Chondrocyte (in vitro differentiated cells): ENCODE measurements around the gene PLXNA2. TPM values are rescaled to one million over a fixed set of nuclear protein-coding genes. Genes with fewer than 3 reads are reported as not detected.

Experiments
- DNase-seq: peaks from one replicate; pipeline ENCODE4 v3.0.0; 2021; ENCODE audit warnings: mixed read lengths, low spot score
- H3K27ac Mint-ChIP-seq: one replicate; pipeline ENCODE4 v1.8.0; 2021; ENCODE audit warnings: mild to moderate bottlenecking, moderate library complexity, mixed read lengths; ENCODE audit not compliant: unreplicated experiment
- H3K27me3 Mint-ChIP-seq: 2 replicates; pipeline ENCODE4 v1.8.0; 2021; ENCODE audit warnings: low read depth, mixed read lengths
- H3K36me3 Mint-ChIP-seq: 2 replicates; pipeline ENCODE4 v1.8.0; 2021; ENCODE audit warnings: low read depth, mixed read lengths
- H3K4me1 Mint-ChIP-seq: 2 replicates; pipeline ENCODE4 v1.8.0; 2021; ENCODE audit warnings: low read depth, mild to moderate bottlenecking, mixed read lengths
- H3K4me3 Mint-ChIP-seq: one replicate; pipeline ENCODE4 v1.8.0; 2021; ENCODE audit warnings: mild to moderate bottlenecking, moderate library complexity, mixed read lengths; ENCODE audit not compliant: unreplicated experiment
- H3K9me3 Mint-ChIP-seq: 2 replicates; pipeline ENCODE4 v1.8.0; 2021; ENCODE audit warnings: low read depth, mixed read lengths
- total RNA-seq: library from RNA; stranded (reverse); gene quantifications from 3 replicates; pipeline ENCODE4 v1.2.1, GENCODE V29; 2021
- TF ChIP-seq, protein P1 (sequence below): fragments of 200-600 bp; sonication (generic); IDR thresholded peaks from 2 replicates; pipeline ENCODE4 v1.5.0; 2021; ENCODE audit warnings: antibody characterized with exemption, mild to moderate bottlenecking, moderate library complexity

The PLXNA2 gene
- total RNA-seq, 1 donor from 2014 or later = 22.0 TPM

DNA sequence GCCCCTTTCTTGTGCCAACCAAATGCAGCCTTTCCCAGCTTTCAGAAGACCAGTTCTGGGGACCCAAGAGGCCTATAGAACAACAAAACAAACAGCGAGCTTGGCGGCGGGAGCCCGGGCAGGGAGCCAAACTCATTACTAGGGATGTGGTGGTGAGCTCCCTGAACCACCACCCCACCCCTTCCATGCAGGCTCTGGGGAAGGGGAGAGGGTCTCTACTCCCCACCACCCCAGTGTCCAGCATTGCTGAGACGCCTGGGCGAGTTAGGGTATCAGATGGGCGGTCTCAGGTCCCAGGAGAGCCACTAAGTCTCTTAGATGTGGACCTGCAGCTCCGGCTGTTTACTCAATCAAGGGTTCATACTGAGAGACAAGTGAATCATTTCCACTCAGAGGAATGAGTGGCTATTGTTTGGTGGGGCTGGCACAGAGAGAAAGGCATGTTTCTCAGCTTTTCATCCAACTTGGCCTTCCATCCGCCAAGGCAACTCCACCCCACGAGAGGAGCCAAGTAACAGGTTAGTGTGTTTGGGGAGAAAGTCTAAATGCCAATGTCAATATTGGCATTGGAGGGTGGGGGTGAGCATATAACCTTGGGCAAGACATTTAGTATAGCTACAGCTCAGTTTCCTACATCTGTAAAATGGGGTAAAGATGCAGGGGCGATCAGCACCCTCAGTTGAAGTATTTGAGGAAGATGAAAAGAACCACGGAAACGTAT, 40.9 kb downstream of the PLXNA2 start:
- H3K4me1 Mint-ChIP-seq = peaks cover 31% of the 10 kb centered on the region
- TF ChIP-seq, protein P1, sequence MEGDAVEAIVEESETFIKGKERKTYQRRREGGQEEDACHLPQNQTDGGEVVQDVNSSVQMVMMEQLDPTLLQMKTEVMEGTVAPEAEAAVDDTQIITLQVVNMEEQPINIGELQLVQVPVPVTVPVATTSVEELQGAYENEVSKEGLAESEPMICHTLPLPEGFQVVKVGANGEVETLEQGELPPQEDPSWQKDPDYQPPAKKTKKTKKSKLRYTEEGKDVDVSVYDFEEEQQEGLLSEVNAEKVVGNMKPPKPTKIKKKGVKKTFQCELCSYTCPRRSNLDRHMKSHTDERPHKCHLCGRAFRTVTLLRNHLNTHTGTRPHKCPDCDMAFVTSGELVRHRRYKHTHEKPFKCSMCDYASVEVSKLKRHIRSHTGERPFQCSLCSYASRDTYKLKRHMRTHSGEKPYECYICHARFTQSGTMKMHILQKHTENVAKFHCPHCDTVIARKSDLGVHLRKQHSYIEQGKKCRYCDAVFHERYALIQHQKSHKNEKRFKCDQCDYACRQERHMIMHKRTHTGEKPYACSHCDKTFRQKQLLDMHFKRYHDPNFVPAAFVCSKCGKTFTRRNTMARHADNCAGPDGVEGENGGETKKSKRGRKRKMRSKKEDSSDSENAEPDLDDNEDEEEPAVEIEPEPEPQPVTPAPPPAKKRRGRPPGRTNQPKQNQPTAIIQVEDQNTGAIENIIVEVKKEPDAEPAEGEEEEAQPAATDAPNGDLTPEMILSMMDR = no peak
- DNase-seq = no peak
- no peaks in the 10 kb centered on the region for H3K9me3 Mint-ChIP-seq
- no peaks in the 10 kb centered on the region for H3K27me3 Mint-ChIP-seq
- peaks cover 3% of the 10 kb centered on the region for H3K36me3 Mint-ChIP-seq
- H3K27ac Mint-ChIP-seq = no peak overlapping the region
- peak overlapping the region; percentile 17 for H3K4me3 Mint-ChIP-seq

DNA sequence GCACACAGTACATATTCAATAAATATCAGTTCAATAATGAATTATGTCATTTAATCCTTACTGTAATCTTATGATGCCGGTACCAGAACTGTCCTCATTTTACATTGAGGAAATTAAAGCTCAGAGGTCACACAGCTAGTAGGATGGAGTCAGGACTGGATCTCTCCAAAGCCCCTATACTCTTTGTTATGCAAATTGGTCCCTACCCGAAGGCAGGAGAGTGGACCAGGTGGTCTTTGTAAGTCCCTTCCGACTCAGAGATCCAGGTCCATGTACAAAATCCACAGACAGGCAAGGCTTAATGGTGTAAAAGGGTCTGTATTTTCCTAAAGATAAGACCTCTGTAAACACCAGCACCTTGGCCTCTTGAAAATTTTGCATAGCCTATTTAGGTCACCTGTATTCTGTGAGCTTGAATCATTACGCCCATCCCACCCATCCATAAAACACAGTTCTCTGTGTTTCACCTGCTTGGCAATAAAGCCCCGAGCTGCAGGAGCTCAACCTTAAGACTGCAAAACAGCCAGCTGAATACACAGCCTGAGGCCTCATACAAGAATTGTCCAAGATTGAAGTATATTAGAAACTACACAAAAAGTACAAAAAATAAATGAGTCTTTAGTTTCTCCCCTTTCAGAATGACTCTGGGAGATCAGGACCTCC, 41.7 kb downstream of the PLXNA2 start:
- TF ChIP-seq, protein P1 = no peak
- Mint-ChIP-seq H3K36me3 (peaks cover 3% of the 10 kb centered on the region), H3K27ac (no peak overlapping the region), H3K27me3 (no peaks in the 10 kb centered on the region), H3K9me3 (no peaks in the 10 kb centered on the region), H3K4me3 (no peak overlapping the region), H3K4me1 (peaks cover 23% of the 10 kb centered on the region)
- DNase-seq = no peak

DNA sequence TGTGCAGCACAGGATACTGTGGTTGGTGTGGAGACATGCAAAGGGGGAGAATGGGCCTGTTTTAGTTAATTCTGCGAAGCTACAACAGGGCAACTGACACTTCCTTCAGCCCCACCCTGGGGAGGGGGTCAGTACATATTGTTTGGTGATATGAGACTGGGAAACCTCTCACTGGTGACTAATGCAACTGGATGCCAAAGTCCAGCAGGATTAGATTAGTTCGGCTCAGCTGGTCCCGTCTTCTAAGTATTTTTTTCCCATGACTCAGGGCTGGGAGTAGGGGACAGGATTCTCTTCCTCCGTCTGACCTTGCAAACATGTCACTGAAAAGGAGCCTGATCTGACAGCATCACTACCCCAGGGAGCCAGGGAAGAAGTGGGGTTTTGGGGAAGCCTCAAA, 43.0 kb downstream of the PLXNA2 start:
- H3K27ac Mint-ChIP-seq = peak overlapping the region; percentile 86
- H3K27me3 Mint-ChIP-seq = no peaks in the 10 kb centered on the region
- peaks cover 8% of the 10 kb centered on the region for H3K36me3 Mint-ChIP-seq
- DNase-seq = no peak
- H3K4me1 Mint-ChIP-seq = peaks cover 16% of the 10 kb centered on the region
- peak overlapping the region; percentile 10 for H3K4me3 Mint-ChIP-seq
- no peaks in the 10 kb centered on the region for H3K9me3 Mint-ChIP-seq
- TF ChIP-seq, protein P1 = no peak

DNA sequence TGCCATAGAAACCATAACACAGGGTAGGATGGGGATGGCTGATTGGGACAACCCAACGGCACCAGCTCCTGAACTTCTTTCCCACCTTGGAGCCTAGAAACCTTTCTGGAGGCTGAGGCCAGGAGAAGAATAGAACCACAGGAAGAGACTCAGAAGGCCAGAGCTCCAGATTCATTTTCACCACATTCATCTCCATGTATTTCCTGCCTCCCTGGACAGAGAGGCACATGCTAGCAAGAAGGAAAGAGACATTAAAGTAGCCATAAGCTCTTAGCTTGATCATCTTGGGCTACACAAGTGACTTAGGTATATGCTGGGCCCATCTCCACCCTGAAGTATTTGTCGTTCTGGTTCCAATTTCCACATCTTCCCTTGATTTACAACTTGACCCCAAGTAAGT, 44.1 kb downstream of the PLXNA2 start:
- Mint-ChIP-seq H3K4me1 (peaks cover 16% of the 10 kb centered on the region), H3K4me3 (no peak overlapping the region), H3K9me3 (no peaks in the 10 kb centered on the region), H3K27ac (no peak overlapping the region), H3K36me3 (peaks cover 8% of the 10 kb centered on the region), H3K27me3 (no peaks in the 10 kb centered on the region)
- no peak for DNase-seq
- TF ChIP-seq, protein P1 = no peak

DNA sequence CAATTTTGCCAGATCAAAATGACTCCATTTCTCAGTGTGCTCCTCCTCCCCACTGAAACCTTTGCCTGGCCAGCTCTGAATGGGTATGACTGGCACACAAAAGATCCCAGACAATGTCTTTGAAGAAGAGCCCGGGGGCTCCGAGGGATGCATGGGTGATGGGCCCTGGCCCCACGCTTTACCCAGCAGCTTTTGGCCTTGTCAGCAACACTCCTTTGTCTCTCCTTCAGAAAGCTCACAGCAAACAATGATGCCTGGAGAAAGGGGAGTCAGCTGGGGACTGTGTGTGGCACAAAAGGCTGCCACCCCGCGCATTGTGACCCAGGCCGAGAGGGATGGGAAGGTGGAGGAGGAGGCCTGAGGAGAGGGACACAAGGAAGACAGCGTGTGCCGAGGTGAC, 45.9 kb downstream of the PLXNA2 start:
- TF ChIP-seq, protein P1 = no peak
- Mint-ChIP-seq H3K36me3 (peaks cover 8% of the 10 kb centered on the region), H3K9me3 (no peaks in the 10 kb centered on the region), H3K27me3 (no peaks in the 10 kb centered on the region), H3K27ac (no peak overlapping the region), H3K4me1 (peaks cover 16% of the 10 kb centered on the region), H3K4me3 (no peak overlapping the region)
- DNase-seq = no peak
